Measurements from ENCODE around the gene INPP1.

DNA sequence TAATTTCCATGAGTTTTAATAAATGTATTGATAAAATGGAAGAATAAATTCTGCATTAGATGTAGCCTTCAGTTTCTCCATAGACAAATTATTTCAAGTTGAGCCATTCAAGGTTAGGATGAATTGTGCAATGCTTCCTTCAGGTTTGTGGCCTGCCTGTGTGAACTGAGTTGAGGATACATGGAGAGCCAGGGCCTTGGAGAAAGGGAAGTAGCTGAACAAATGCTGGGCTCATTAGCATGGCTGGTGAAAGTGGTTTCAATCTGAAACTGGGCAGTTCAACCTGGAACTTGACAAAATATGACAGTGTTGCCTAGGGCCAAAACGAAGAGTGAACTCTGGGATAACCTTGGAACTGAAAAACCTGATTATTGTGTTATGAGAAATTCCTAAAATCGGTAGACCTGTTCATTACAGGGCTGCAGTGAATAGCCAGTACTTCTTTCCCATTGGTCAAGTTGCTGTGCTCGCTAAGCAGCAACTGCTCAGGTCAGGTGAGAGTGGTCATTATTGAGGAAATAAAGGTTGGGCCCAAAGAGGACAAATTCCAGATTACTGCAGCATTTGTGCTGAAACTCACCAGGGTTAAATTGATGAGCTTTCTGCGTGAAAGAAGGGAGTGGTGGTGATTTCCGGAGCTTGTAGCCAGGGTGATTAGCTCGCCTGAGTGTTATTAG lies 12.7 kb downstream of the INPP1 start:
- TF ChIP-seq, protein P1, sequence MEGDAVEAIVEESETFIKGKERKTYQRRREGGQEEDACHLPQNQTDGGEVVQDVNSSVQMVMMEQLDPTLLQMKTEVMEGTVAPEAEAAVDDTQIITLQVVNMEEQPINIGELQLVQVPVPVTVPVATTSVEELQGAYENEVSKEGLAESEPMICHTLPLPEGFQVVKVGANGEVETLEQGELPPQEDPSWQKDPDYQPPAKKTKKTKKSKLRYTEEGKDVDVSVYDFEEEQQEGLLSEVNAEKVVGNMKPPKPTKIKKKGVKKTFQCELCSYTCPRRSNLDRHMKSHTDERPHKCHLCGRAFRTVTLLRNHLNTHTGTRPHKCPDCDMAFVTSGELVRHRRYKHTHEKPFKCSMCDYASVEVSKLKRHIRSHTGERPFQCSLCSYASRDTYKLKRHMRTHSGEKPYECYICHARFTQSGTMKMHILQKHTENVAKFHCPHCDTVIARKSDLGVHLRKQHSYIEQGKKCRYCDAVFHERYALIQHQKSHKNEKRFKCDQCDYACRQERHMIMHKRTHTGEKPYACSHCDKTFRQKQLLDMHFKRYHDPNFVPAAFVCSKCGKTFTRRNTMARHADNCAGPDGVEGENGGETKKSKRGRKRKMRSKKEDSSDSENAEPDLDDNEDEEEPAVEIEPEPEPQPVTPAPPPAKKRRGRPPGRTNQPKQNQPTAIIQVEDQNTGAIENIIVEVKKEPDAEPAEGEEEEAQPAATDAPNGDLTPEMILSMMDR (IDR thresholded peaks at IDR 0.05; ENCODE audit: insufficient read depth, low read depth, low read length) = no peak
- no peak for TF ChIP-seq EZH2 (IDR thresholded peaks at IDR 0.05; ENCODE audit: insufficient read depth, low read length)
